HCT116 (cell line): ENCODE measurements around the gene PSORS1C2.

Experiments used
- EGR1 ChIP-seq: IDR thresholded peaks from 2 replicates; pipeline ENCODE4 v1.6.1; 2012; ENCODE audit warnings: low read depth
- POLR2A ChIP-seq: IDR thresholded peaks from 2 replicates; pipeline ENCODE4 v1.7.0; 2011; ENCODE audit warnings: borderline replicate concordance; ENCODE audit not compliant: insufficient read depth, insufficient read length; ENCODE audit errors: extremely low read depth
- SIN3A ChIP-seq: IDR thresholded peaks from 2 replicates; pipeline ENCODE4 v1.6.1; 2012; ENCODE audit warnings: low read depth
- TF ChIP-seq, protein P1 (sequence below), 3 experiments: fragments of 200-600 bp in 1 of 3; sonication (generic) in 1 of 3; IDR thresholded peaks in 2 of 3; conservative IDR thresholded peaks in 1 of 3; 2 replicates each; pipeline ENCODE4 v1.5.1; 2012 to 2017; ENCODE audit warnings: low read depth in 2 of 3, low read length in 2 of 3, antibody characterized with exemption in 1 of 3, borderline replicate concordance in 1 of 3, control low read depth in 1 of 3, mild to moderate bottlenecking in 1 of 3, mixed read lengths in 1 of 3, mixed run types in 1 of 3, moderate library complexity in 1 of 3; ENCODE audit not compliant: insufficient read depth in 1 of 3

DNA sequence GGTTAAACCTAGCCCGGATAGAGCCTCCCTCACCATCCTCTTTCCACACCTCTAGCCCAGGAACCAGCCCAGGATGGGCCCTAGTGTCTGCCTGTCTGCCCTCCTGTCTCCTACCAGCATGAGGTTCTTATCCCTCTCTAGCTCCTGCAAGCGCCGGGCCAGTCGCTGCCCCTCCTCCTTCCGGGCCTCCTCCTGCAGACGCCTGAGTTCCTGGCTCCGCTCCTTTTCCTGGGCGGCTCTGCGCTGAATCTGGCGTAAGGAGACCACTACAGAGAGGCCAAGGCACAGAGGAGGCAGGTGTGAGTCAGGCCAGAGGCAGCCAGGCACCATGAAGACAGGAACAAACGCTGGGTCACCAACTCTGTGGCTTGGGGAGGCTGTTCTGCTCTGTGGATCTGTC lies 4.3 kb upstream of the PSORS1C2 start:
- TF ChIP-seq, protein P1, sequence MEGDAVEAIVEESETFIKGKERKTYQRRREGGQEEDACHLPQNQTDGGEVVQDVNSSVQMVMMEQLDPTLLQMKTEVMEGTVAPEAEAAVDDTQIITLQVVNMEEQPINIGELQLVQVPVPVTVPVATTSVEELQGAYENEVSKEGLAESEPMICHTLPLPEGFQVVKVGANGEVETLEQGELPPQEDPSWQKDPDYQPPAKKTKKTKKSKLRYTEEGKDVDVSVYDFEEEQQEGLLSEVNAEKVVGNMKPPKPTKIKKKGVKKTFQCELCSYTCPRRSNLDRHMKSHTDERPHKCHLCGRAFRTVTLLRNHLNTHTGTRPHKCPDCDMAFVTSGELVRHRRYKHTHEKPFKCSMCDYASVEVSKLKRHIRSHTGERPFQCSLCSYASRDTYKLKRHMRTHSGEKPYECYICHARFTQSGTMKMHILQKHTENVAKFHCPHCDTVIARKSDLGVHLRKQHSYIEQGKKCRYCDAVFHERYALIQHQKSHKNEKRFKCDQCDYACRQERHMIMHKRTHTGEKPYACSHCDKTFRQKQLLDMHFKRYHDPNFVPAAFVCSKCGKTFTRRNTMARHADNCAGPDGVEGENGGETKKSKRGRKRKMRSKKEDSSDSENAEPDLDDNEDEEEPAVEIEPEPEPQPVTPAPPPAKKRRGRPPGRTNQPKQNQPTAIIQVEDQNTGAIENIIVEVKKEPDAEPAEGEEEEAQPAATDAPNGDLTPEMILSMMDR (IDR thresholded peaks at IDR 0.05 in 2 of 3, conservative IDR thresholded peaks at IDR 0.05 in 1 of 3; ENCODE audit: borderline replicate concordance in 1 of 3, insufficient read depth in 1 of 3, low read depth in 2 of 3, low read length in 2 of 3) = no peak
- TF ChIP-seq SIN3A = no peak
- TF ChIP-seq POLR2A = no peak
- TF ChIP-seq EGR1 = no peak
